Activated CD8-positive, alpha-beta memory T cell treated with anti-CD3 and anti-CD28 coated beads for 4 hours (primary cell): ENCODE measurements around the gene SYNGR1.

ENCODE experiments used
- DNase-seq, 2 donors: peaks; one replicate each; pipeline ENCODE4 v3.0.0-alpha.2; 2020; ENCODE audit warnings: low read depth in 2 of 2

The SYNGR1 gene

DNA sequence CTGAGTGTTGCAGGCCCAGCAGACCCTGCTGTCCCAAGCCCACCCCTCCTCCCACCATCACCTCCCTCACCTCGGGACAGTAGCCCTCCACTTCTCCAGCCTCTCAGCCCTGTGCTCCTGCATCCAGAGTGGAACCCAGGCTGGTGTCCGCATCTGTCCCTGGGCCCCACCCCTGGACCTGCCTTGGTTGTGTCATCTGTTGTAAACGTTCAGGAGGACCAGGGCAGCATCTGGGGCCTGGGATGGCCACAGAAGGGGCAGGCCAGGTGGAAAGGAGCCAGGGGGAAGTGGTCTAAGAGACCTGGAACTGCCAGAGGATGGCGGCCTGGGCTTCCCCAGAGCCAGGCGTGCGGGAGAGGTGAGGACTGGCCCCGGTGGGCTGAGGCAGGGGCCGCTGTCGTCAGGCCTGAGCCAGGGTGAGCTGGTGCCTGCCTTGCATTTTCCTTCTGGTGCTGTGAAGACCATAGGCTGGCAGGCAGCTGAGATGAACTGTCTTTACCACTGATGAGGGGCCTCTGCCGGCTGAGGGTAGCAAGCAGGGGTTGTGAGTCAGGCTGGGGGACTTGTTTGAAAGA lies 80.9 kb downstream of the SYNGR1 start:
- DNase-seq, result no peak

- DNase-seq, result no peak
These were observed 81.5 kb downstream of the SYNGR1 start for GRCh38 chr22:39431216-39431801.

DNA sequence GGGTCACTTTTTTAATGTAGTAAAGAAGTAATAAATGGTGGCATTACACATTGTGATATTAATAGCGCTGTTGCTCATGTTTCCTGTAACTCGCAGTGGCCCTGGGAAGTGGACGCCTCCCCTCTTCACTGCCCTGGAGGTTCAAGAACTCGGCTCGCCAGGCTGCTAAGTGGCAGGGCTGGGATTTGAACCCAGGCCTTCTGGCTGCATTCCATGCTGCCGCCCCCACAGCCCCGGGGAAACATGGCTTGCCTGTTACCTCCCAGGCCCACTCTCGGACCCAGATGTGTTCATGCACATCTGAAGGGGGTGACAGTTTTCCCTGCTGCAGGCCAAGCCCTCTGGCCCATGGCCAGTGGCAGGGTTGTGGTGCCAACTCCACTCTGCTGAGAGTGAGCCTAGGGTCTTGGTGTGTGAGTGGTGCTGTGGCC lies 82.0 kb downstream of the SYNGR1 start:
- DNase-seq, result no peak

DNA sequence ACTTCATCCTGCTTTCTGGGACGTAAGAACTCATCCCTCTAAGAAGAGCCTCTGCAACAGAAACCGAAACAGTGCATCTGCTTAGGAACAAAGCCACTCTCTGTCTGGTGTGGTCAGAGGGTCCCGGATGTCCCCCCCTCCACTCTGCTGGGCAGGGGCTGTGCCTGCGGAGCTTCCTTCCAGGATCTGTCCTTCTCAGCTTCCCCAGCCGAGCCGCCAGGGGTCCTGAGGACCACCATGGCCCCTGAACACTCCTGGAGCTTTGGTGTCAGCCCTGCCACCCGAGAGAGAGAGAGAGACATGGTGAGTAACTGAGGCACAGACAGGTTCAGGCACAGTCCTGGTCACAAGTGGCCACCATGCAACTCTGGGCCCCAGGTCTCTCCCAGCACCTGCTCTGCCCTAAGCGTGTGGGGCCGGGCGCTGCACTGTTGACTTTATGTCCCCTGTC lies 82.6 kb downstream of the SYNGR1 start:
- no peak for DNase-seq

- DNase-seq, result no peak
These were observed 83.9 kb downstream of the SYNGR1 start for GRCh38 chr22:39433476-39434242.

GRCh38 chr22:39434243-39434653 lies 84.5 kb downstream of the SYNGR1 start:
- DNase-seq, result no peak

DNA sequence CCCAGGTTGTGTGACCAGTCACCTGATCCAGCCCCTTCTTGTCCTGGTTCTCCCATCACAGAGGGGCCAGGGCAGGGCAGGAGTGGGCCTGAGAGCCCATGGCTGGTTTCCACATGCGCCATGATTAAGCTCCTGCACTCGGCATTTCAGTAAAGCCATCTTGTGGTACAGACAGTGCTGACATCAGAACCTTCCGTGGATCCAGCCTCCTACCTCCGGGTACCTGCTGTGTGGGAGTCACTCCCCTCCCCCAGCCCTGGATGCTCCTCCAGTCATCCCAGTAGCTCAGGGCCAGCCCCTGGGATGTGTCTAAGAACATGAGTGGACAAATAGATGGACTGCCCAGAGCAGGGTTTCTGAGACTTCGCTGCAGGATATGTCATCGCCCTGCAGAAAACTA lies 84.9 kb downstream of the SYNGR1 start:
- DNase-seq, result no peak
